Erythroblast (primary cell): ENCODE measurements around the gene CALHM2.

ENCODE experiments used
- DNase-seq, 2 experiments: peaks; one replicate each; lab custom pipeline; 2025; lab: John Stamatoyannopoulos, UW
- GATA1 ChIP-seq: IDR thresholded peaks from 2 replicates; pipeline ENCODE4 v1.6.1; 2011; ENCODE audit warnings: low read depth, mild to moderate bottlenecking, control low read depth, low read length, moderate library complexity
- POLR2A ChIP-seq: IDR thresholded peaks from 2 replicates; pipeline ENCODE4 v1.6.1; 2011; ENCODE audit warnings: mild to moderate bottlenecking, low read length

CALHM2 gene

GRCh38 chr10:103465411-103466179, 13.4 kb upstream of the CALHM2 start:
- no peak for DNase-seq

GRCh38 chr10:103463499-103463898, 11.3 kb upstream of the CALHM2 start:
- no peak for DNase-seq
- TF ChIP-seq GATA1 (no peak), POLR2A (no peak)

More at GRCh38 chr10:103465411-103466179, 13.4 kb upstream of the CALHM2 start:
- TF ChIP-seq GATA1 (no peak), POLR2A (no peak)

- no peak for DNase-seq
These were observed 7.4 kb upstream of the CALHM2 start for GRCh38 chr10:103459615-103460014.

GRCh38 chr10:103458720-103459119, 6.5 kb upstream of the CALHM2 start, which contains the start of gene CALHM1:
CALHM1 (minus strand) TSS chr10:103458900; CDS start chr10:103458751, 149 bp downstream.
- no peak for DNase-seq

More at GRCh38 chr10:103459615-103460014, 7.4 kb upstream of the CALHM2 start:
- TF ChIP-seq POLR2A, result no peak

GRCh38 chr10:103457896-103458583, 5.9 kb upstream of the CALHM2 start:
- no peak for DNase-seq
- TF ChIP-seq GATA1 (no peak), POLR2A (no peak)

More at GRCh38 chr10:103458720-103459119, 6.5 kb upstream of the CALHM2 start, which contains the start of gene CALHM1:
- no peak for TF ChIP-seq GATA1
- TF ChIP-seq POLR2A, result no peak

- DNase-seq, result no peak
- TF ChIP-seq GATA1 (no peak), POLR2A (no peak)
These were observed 5.1 kb upstream of the CALHM2 start for GRCh38 chr10:103457176-103457712.

- TF ChIP-seq GATA1, result no peak
- TF ChIP-seq POLR2A, result no peak
- no peak for DNase-seq
These were observed 4.0 kb upstream of the CALHM2 start for GRCh38 chr10:103456074-103456660.

GRCh38 chr10:103455235-103455634, 3.1 kb upstream of the CALHM2 start:
- TF ChIP-seq GATA1, result no peak
- TF ChIP-seq POLR2A, result no peak
- no peak for DNase-seq

GRCh38 chr10:103454026-103454425, 1.9 kb upstream of the CALHM2 start:
- TF ChIP-seq GATA1, result no peak
- TF ChIP-seq POLR2A, result no peak

GRCh38 chr10:103452506-103453230, 498 bp upstream of the CALHM2 start:
- DNase-seq, result no peak
- no peak for TF ChIP-seq POLR2A
- TF ChIP-seq GATA1, result no peak

More at GRCh38 chr10:103454026-103454425, 1.9 kb upstream of the CALHM2 start:
- DNase-seq, result no peak

GRCh38 chr10:103451091-103451813, 918 bp downstream of the CALHM2 start:
- peak in 1 of 2 experiments; percentile 15 for DNase-seq
- TF ChIP-seq GATA1 (no peak), POLR2A (no peak)

GRCh38 chr10:103450201-103450695, 1.9 kb downstream of the CALHM2 start:
- no peak for DNase-seq
- TF ChIP-seq POLR2A (no peak), GATA1 (no peak)
